ENCODE measurements around the gene PACSIN1.
A peak's percentile ranks its signal among the peaks of the same experiment; 100 is the strongest.

The PACSIN1 gene

GRCh38 chr6:34560366-34561226, 94.7 kb downstream of the PACSIN1 start:
- peaks cover 12% of the 10 kb centered on the region for H3K9me3 ChIP-seq (ENCODE audit: severe bottlenecking)
- peak; percentile 82 for TF ChIP-seq CTCF (IDR thresholded peaks at IDR 0.05; ENCODE audit: low read depth, low read length)
- no peaks in the 10 kb centered on the region; the same call in 1 of the 2 replicates for H3K36me3 ChIP-seq
- DNase-seq, result peak; percentile 85
- H3K27ac ChIP-seq, result peak overlapping the region; percentile 33
- H3K27me3 ChIP-seq (ENCODE audit: insufficient read depth, low read depth, severe bottlenecking), result no peaks in the 10 kb centered on the region
- H3K4me3 ChIP-seq (ENCODE audit: low read depth, low read length), result no peak overlapping the region

- H3K27ac ChIP-seq, result no peak overlapping the region
- no peaks in the 10 kb centered on the region for H3K27me3 ChIP-seq (ENCODE audit: insufficient read depth, low read depth, severe bottlenecking)
- H3K9me3 ChIP-seq (ENCODE audit: severe bottlenecking), result peaks cover 12% of the 10 kb centered on the region
- no peaks in the 10 kb centered on the region; the same call in 1 of the 2 replicates for H3K36me3 ChIP-seq
- no peak overlapping the region for H3K4me3 ChIP-seq (ENCODE audit: low read depth, low read length)
- TF ChIP-seq CTCF (IDR thresholded peaks at IDR 0.05; ENCODE audit: low read depth, low read length), result no peak
- DNase-seq, result no peak
Observed at GRCh38 chr6:34561227-34561530, 95.3 kb downstream of the PACSIN1 start.

- Histone ChIP-seq H3K27ac (no peak overlapping the region), H3K36me3 (no peaks in the 10 kb centered on the region; the same call in 1 of the 2 replicates), H3K27me3 (ENCODE audit: insufficient read depth, low read depth, severe bottlenecking) (no peaks in the 10 kb centered on the region), H3K4me3 (ENCODE audit: low read depth, low read length) (no peak overlapping the region), H3K9me3 (ENCODE audit: severe bottlenecking) (peaks cover 12% of the 10 kb centered on the region)
- TF ChIP-seq CTCF (IDR thresholded peaks at IDR 0.05; ENCODE audit: low read depth, low read length), result no peak
- DNase-seq, result no peak
Observed at GRCh38 chr6:34562350-34562749, 96.5 kb downstream of the PACSIN1 start.

- no peak for DNase-seq
- no peaks in the 10 kb centered on the region for H3K27me3 ChIP-seq (ENCODE audit: insufficient read depth, low read depth, severe bottlenecking)
- no peak overlapping the region for H3K27ac ChIP-seq
- no peaks in the 10 kb centered on the region for H3K36me3 ChIP-seq
- no peak for TF ChIP-seq CTCF (IDR thresholded peaks at IDR 0.05; ENCODE audit: low read depth, low read length)
- H3K9me3 ChIP-seq (ENCODE audit: severe bottlenecking), result peaks cover 7% of the 10 kb centered on the region
- H3K4me3 ChIP-seq (ENCODE audit: low read depth, low read length), result no peak overlapping the region
Observed at GRCh38 chr6:34562861-34563512, 97.1 kb downstream of the PACSIN1 start.

DNA sequence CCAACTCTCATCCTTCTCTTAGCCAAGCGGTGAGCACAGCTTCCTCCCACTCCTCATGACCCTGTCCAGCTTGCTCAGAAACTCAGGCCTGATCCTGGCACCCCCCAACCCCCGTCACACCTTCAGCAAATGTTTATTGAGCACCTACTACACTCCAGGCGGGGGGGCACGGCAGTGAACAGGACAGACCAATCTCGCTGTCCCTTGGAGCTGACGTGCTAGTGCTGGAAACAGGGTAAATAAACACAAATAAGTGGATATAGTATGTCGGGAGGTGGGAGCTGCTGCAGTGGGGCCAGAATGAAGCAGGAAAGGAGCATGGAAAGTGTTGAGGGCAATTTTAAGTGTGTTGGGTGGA, 97.6 kb downstream of the PACSIN1 start:
- Histone ChIP-seq H3K9me3 (ENCODE audit: severe bottlenecking) (peaks cover 2% of the 10 kb centered on the region), H3K36me3 (no peaks in the 10 kb centered on the region), H3K27me3 (ENCODE audit: insufficient read depth, low read depth, severe bottlenecking) (no peaks in the 10 kb centered on the region), H3K4me3 (ENCODE audit: low read depth, low read length) (no peak overlapping the region), H3K27ac (no peak overlapping the region)
- DNase-seq, result no peak
- TF ChIP-seq CTCF (IDR thresholded peaks at IDR 0.05; ENCODE audit: low read depth, low read length), result no peak
